ENCODE data around the gene FMNL2.
A peak's percentile ranks its signal among the peaks of the same experiment; 100 is the strongest.

Gene FMNL2

GRCh38 chr2:152539424-152539823 lies 204.4 kb downstream of the FMNL2 start:
- peaks cover 0 to 42% (median 17%) of the 10 kb centered on the region in 4 donors for H3K4me1 ChIP-seq
- H3K27ac ChIP-seq, result no peak overlapping the region
- H3K27me3 ChIP-seq, result no peaks in the 10 kb centered on the region
- no peak overlapping the region for H3K4me3 ChIP-seq
- DNase-seq, result no peak
- intact Hi-C loops (cut with DNase I; ENCODE audit: low total_unique reads), result no loop called here
- H3K9me3 ChIP-seq, result no peaks in the 10 kb centered on the region
- TF ChIP-seq, protein P1, sequence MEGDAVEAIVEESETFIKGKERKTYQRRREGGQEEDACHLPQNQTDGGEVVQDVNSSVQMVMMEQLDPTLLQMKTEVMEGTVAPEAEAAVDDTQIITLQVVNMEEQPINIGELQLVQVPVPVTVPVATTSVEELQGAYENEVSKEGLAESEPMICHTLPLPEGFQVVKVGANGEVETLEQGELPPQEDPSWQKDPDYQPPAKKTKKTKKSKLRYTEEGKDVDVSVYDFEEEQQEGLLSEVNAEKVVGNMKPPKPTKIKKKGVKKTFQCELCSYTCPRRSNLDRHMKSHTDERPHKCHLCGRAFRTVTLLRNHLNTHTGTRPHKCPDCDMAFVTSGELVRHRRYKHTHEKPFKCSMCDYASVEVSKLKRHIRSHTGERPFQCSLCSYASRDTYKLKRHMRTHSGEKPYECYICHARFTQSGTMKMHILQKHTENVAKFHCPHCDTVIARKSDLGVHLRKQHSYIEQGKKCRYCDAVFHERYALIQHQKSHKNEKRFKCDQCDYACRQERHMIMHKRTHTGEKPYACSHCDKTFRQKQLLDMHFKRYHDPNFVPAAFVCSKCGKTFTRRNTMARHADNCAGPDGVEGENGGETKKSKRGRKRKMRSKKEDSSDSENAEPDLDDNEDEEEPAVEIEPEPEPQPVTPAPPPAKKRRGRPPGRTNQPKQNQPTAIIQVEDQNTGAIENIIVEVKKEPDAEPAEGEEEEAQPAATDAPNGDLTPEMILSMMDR (IDR thresholded peaks at IDR 0.05), result no peak
- peaks cover 0 to 7% (median 5%) of the 10 kb centered on the region in 3 donors for H3K36me3 ChIP-seq

DNA sequence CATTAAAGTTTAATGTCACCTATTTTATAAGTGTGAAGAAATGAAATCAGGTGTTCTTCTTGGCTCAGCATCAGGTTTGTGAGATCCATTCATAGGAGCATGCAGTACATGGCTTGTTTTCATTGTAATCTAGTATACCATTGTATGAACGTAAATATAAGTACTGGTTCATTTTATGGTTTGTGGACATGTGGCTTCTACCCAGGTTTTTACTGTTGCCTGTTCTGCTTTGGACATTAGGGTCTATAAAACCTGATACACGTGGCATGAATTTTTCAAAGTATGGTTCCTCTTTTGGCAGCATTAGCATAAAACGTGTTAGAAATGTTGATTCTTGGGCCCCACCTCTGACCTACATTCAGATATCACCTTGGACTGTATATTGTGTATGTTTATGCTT lies 206.7 kb downstream of the FMNL2 start:
- Histone ChIP-seq H3K27me3 (no peaks in the 10 kb centered on the region), H3K4me1 (peaks cover 0 to 22% (median 9%) of the 10 kb centered on the region in 4 donors), H3K36me3 (peaks cover 0 to 8% (median 5%) of the 10 kb centered on the region in 3 donors), H3K9me3 (no peaks in the 10 kb centered on the region), H3K4me3 (no peak overlapping the region), H3K27ac (no peak overlapping the region)
- TF ChIP-seq, protein P1 (IDR thresholded peaks at IDR 0.05), result no peak
- no peak for DNase-seq
- intact Hi-C loops (cut with DNase I; ENCODE audit: low total_unique reads), result no loop called here

DNA sequence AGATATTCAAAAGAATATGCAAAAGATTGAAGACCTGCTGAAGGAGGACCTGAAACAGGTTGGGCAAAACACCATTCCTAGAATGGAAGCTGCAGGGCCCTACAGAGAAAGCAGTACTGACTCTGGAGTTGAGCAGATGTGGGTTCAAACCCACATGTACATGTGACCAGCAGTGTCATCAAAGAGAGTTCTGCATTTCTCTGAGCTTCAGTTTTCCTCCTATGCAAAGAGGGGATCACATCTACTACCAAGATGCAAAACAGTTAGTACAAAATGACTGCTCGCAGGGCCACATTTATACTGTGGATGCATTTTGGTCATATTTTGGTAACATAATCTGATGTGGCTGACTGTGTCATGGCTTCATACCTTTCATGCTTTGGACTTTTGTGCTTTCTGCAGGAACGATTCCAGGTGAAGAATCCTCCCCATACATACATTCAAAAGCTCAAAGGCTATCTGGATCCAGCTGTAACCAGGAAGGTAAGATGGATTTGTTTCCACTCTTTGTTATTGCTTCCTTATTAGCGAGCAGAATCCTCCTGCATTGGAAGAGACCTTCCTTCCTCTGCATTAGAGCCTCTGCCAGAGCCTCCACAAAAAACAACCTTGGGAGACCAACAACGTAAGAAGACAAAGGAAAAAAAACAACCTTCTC lies 207.5 kb downstream of the FMNL2 start:
- H3K27ac ChIP-seq, result peak overlapping the region; percentile 26 to 45
- H3K4me1 ChIP-seq, result peaks cover 0 to 19% (median 9%) of the 10 kb centered on the region in 4 donors
- no peak for DNase-seq
- peaks cover 0 to 8% (median 5%) of the 10 kb centered on the region in 3 donors for H3K36me3 ChIP-seq
- intact Hi-C loops (cut with DNase I; ENCODE audit: low total_unique reads), result no loop called here
- TF ChIP-seq, protein P1 (IDR thresholded peaks at IDR 0.05), result no peak
- no peaks in the 10 kb centered on the region for H3K27me3 ChIP-seq
- H3K9me3 ChIP-seq, result no peaks in the 10 kb centered on the region
- no peak overlapping the region for H3K4me3 ChIP-seq

GRCh38 chr2:152542995-152543481 lies 208.1 kb downstream of the FMNL2 start:
- H3K27ac ChIP-seq, result peak overlapping the region; percentile 26 to 45
- intact Hi-C loops (cut with DNase I; ENCODE audit: low total_unique reads), result no loop called here
- TF ChIP-seq, protein P1 (IDR thresholded peaks at IDR 0.05), result no peak
- DNase-seq, result no peak
- H3K27me3 ChIP-seq, result no peaks in the 10 kb centered on the region
- H3K9me3 ChIP-seq, result no peaks in the 10 kb centered on the region
- H3K4me1 ChIP-seq, result peaks cover 0 to 23% (median 9%) of the 10 kb centered on the region in 4 donors
- no peak overlapping the region for H3K4me3 ChIP-seq
- peaks cover 0 to 8% (median 5%) of the 10 kb centered on the region in 3 donors for H3K36me3 ChIP-seq

- H3K4me1 ChIP-seq, result peaks cover 0 to 30% (median 10%) of the 10 kb centered on the region in 4 donors
- intact Hi-C loops (cut with DNase I; ENCODE audit: low total_unique reads), result no loop called here
- no peak overlapping the region for H3K4me3 ChIP-seq
- no peak overlapping the region for H3K27ac ChIP-seq
- DNase-seq, result no peak
- H3K9me3 ChIP-seq, result no peaks in the 10 kb centered on the region
- H3K27me3 ChIP-seq, result no peaks in the 10 kb centered on the region
- TF ChIP-seq, protein P1 (IDR thresholded peaks at IDR 0.05), result no peak
- peaks cover 0 to 8% (median 5%) of the 10 kb centered on the region in 3 donors for H3K36me3 ChIP-seq
These were observed 208.7 kb downstream of the FMNL2 start for GRCh38 chr2:152543717-152544116.
